ENCODE results near the gene VPS52. TPM values are rescaled to one million over a fixed set of nuclear protein-coding genes. Genes with fewer than 3 reads are reported as not detected.

Gene VPS52
- total RNA-seq, 2 donors from 2014 or later: 19.0 to 31.7 TPM

DNA sequence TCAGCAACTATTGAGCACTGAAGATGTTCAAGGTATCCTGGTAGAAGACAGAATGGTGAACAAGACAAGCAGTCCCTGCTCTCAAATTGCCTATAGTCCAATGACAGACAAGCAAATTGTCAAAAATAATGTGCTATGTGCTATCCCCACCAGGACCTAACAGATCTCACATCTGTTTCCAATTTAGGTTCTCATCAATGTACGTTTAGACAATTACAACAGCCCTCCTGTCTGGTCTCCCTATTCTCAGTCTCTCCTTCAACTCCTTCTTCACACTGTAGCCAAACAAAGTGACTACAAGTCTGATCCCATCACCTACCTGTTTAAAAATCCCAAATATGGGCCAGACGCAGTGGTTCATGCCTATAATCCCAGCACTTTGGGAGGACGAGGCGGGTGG is 34.7 kb upstream of the VPS52 start:
- Histone ChIP-seq H3K27ac (no peak overlapping the region), H3K4me1 (peaks cover 0 to 4% of the 10 kb centered on the region in 2 donors), H3K27me3 (no peaks in the 10 kb centered on the region), H3K9me3 (no peaks in the 10 kb centered on the region), H3K4me3 (no peak overlapping the region), H3K36me3 (peaks cover 27% of the 10 kb centered on the region)
- DNase-seq (ENCODE audit: low spot score): no peak
- TF ChIP-seq, protein P1, sequence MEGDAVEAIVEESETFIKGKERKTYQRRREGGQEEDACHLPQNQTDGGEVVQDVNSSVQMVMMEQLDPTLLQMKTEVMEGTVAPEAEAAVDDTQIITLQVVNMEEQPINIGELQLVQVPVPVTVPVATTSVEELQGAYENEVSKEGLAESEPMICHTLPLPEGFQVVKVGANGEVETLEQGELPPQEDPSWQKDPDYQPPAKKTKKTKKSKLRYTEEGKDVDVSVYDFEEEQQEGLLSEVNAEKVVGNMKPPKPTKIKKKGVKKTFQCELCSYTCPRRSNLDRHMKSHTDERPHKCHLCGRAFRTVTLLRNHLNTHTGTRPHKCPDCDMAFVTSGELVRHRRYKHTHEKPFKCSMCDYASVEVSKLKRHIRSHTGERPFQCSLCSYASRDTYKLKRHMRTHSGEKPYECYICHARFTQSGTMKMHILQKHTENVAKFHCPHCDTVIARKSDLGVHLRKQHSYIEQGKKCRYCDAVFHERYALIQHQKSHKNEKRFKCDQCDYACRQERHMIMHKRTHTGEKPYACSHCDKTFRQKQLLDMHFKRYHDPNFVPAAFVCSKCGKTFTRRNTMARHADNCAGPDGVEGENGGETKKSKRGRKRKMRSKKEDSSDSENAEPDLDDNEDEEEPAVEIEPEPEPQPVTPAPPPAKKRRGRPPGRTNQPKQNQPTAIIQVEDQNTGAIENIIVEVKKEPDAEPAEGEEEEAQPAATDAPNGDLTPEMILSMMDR (IDR thresholded peaks at IDR 0.05): no peak

DNA sequence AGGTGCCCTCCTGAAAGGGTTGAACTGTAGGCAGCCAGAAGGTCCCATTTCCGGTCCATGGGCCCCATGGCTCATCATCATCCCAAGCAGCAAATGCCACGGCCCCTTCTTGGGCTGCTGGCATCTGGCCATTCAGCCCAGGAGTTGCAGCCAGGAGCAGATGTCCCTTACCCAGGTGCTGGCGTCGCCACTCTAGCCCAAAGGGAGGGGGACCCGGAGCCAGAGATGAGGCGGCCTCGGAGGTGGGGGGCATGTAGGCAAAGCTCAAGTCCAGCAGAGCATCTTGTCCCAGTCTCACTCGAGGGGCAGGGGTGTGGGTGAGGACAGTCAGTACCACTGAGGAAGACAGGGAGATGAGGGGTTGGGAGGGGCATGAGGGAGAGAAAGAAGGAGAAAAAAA is 33.4 kb upstream of the VPS52 start:
- Histone ChIP-seq H3K36me3 (peaks cover 23% of the 10 kb centered on the region), H3K27ac (no peak overlapping the region), H3K9me3 (no peaks in the 10 kb centered on the region), H3K27me3 (no peaks in the 10 kb centered on the region), H3K4me3 (no peak overlapping the region), H3K4me1 (peaks cover 0 to 13% of the 10 kb centered on the region in 2 donors)
- TF ChIP-seq, protein P1 (IDR thresholded peaks at IDR 0.05): no peak
- no peak for DNase-seq (ENCODE audit: low spot score)

DNA sequence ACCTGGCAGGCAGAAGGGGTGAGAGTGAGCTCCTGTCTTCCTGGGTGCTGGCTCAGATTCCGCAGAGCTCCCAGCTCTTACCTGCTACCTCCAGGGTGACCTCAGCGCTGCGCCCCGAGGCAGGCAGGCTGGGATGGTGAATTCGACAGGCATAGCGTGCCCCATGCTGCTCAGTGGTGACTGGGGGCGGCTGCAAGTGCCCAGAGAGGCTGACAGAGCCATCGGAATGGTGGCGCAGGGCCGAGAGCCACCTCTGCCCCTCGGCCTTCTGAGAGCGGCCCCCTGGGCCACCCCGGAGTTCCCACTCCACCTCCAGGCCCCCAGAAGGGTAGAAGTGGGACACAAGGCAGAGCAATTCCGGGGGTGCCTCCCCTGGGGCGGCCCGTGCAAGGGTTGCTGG is 32.5 kb upstream of the VPS52 start:
- Histone ChIP-seq H3K36me3 (peaks cover 23% of the 10 kb centered on the region), H3K4me3 (no peak overlapping the region), H3K9me3 (no peaks in the 10 kb centered on the region), H3K27me3 (no peaks in the 10 kb centered on the region), H3K4me1 (peaks cover 0 to 15% of the 10 kb centered on the region in 2 donors), H3K27ac (no peak overlapping the region)
- DNase-seq (ENCODE audit: low spot score): no peak
- TF ChIP-seq, protein P1 (IDR thresholded peaks at IDR 0.05): no peak

DNA sequence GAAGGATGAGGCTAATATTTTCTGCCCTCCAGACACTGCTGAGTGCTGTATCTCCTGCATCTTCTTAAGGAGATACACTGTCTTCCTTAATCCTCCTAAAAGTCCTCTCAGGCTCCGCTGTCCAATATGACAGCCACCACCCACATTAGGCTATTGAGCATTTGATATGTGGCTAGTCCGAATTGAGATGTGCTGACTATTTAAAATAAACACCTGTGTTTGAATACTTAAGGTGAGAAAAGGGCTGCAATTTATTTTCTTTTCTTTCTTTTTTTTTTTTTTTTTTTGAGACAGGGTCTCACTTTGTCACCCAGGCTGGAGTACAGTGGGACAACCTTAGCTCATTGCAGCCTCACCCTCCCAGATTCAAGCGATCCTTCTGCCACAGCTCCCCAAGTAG is 30.2 kb upstream of the VPS52 start:
- Histone ChIP-seq H3K4me3 (no peak overlapping the region), H3K27me3 (no peaks in the 10 kb centered on the region), H3K27ac (no peak overlapping the region), H3K36me3 (peaks cover 23% of the 10 kb centered on the region), H3K9me3 (no peaks in the 10 kb centered on the region), H3K4me1 (peaks cover 0 to 27% of the 10 kb centered on the region in 2 donors)
- no peak for DNase-seq (ENCODE audit: low spot score)
- TF ChIP-seq, protein P1 (IDR thresholded peaks at IDR 0.05): no peak

DNA sequence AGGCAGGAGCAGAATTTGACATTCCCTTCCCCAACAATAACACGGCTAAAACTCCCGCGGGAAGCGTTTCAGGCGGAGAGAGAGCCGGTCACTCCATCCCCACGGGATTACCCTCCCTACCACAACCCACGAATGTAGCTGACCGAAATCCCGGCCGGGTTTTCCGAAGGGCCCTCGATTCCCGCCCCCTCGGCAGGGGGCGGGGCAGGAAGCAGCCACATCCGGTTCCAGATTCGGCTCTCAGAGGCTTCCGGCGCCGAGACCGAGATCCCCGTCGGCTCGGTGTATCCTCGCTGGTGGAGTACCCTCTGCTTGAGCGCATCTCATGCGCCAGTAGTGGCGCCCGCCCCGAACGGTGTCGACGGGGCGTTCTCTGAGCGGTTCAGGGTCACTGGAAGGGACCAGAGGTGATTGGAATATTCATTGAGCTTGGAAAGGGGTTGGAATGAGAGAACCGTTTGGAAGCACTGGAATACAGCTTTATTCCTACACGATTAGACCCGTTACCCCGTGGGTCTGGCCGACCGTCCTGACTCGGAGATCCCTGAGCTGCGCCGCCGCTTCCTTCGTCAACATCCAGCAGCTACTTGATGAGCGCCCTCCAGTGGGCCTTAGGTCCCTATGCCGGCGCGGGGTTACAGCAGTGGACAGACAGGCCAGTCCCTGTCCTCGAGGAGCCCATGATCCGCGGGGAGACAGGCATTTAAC is 27.7 kb upstream of the VPS52 start:
- Histone ChIP-seq H3K36me3 (peaks cover 23% of the 10 kb centered on the region), H3K4me1 (peaks cover 0 to 30% of the 10 kb centered on the region in 2 donors)
- TF ChIP-seq, protein P1 (IDR thresholded peaks at IDR 0.05): peak; percentile 68 to 83

More for the DNA sequence above, 27.7 kb upstream of the VPS52 start:
- Histone ChIP-seq H3K27ac (peak overlapping the region; percentile 94 to 98), H3K4me3 (peak overlapping the region; percentile 69 to 78), H3K27me3 (no peaks in the 10 kb centered on the region), H3K9me3 (no peaks in the 10 kb centered on the region)
- peak; percentile 92 for DNase-seq (ENCODE audit: low spot score)
